Fibroblast of lung (primary cell): Measurements from ENCODE around the gene SLC25A4. TPM values are rescaled to one million over a fixed set of nuclear protein-coding genes. Genes with fewer than 3 reads are reported as not detected.

ENCODE experiments used
- DNase-seq, 2 donors: peaks; one replicate each; pipeline versions ENCODE4 v3.0.0 to v3.0.0-alpha.2; 2010; ENCODE audit warnings: low read depth in 2 of 2
- H2AFZ ChIP-seq: 2 replicates; pipeline ENCODE4 v1.5.1; 2012; ENCODE audit warnings: low read length, control low read depth, inconsistent platforms
- H3K27ac ChIP-seq: 2 replicates; pipeline ENCODE4 v1.5.1; 2011; ENCODE audit warnings: low read length, control low read depth; ENCODE audit not compliant: insufficient read depth
- H3K27me3 ChIP-seq: 2 replicates; pipeline ENCODE4 v1.5.1; 2011; ENCODE audit warnings: mild to moderate bottlenecking, low read length; ENCODE audit not compliant: control insufficient read depth, insufficient read depth
- H3K36me3 ChIP-seq: 2 replicates; pipeline ENCODE4 v1.5.1; 2011; ENCODE audit warnings: low read length; ENCODE audit not compliant: control insufficient read depth, insufficient read depth
- H3K4me1 ChIP-seq: 2 replicates; pipeline ENCODE4 v1.5.1; 2011; ENCODE audit warnings: low read length; ENCODE audit not compliant: control insufficient read depth, insufficient read depth; ENCODE audit errors: extremely low read depth
- H3K4me2 ChIP-seq: 2 replicates; pipeline ENCODE4 v1.5.1; 2011; ENCODE audit warnings: low read length, control low read depth; ENCODE audit not compliant: insufficient read depth; ENCODE audit errors: extremely low read depth
- H3K4me3 ChIP-seq, 4 experiments: fragments of 200-600 bp in 1 of 4; sonication (generic) in 1 of 4; replicated peaks in 1 of 4; 2 replicates each; pipeline ENCODE4 v1.5.1; 2011 to 2016; ENCODE audit warnings: low read length in 4 of 4, low read depth in 3 of 4, mild to moderate bottlenecking in 3 of 4, control low read depth in 2 of 4, inconsistent platforms in 1 of 4, mixed read lengths in 1 of 4; ENCODE audit not compliant: insufficient read depth in 1 of 4; ENCODE audit errors: control extremely low read depth in 1 of 4
- H3K79me2 ChIP-seq: 2 replicates; pipeline ENCODE4 v1.5.1; 2012; ENCODE audit warnings: mild to moderate bottlenecking, low read length, inconsistent platforms; ENCODE audit not compliant: control insufficient read depth, insufficient read depth
- H3K9ac ChIP-seq: 2 replicates; pipeline ENCODE4 v1.5.1; 2011; ENCODE audit warnings: mild to moderate bottlenecking, low read length, control low read depth; ENCODE audit not compliant: insufficient read depth
- H3K9me3 ChIP-seq: 2 replicates; pipeline ENCODE4 v1.5.1; 2012; ENCODE audit warnings: low read depth, low read length; ENCODE audit not compliant: control insufficient read depth, insufficient read depth
- H4K20me1 ChIP-seq: 2 replicates; pipeline ENCODE4 v1.5.1; 2011; ENCODE audit warnings: low read length; ENCODE audit not compliant: control insufficient read depth, insufficient read depth; ENCODE audit errors: extremely low read depth
- CTCF ChIP-seq, 2 donors: IDR thresholded peaks in 1 of 2; conservative IDR thresholded peaks in 1 of 2; 1 replicate in 1 of 2; 2 replicates in 1 of 2; pipeline ENCODE4 v1.5.1; 2011 to 2012; ENCODE audit warnings: low read length in 2 of 2, control low read depth in 1 of 2, inconsistent platforms in 1 of 2, low read depth in 1 of 2, mild to moderate bottlenecking in 1 of 2
- EZH2 ChIP-seq: IDR thresholded peaks from 2 replicates; pipeline ENCODE4 v1.5.1; 2012; ENCODE audit warnings: low read length, control low read depth, mild to moderate bottlenecking; ENCODE audit errors: missing control alignments
- polyA plus RNA-seq, 2 donors: library from polyadenylated mRNA; depleted of rRNA in 1 of 2; stranded (reverse) in 1 of 2; unstranded in 1 of 2; fragments of >200 nt; gene quantifications; 2 replicates each; pipeline ENCODE4 v1.2.1, GENCODE V29; 2011 to 2012; ENCODE audit warnings: missing spikeins in 1 of 2
- total RNA-seq: library from RNA; depleted of rRNA; stranded (reverse); fragments of >200 nt; gene quantifications from 2 replicates; pipeline ENCODE4 v1.2.1, GENCODE V29; 2014

Gene SLC25A4
- total and polyA plus RNA-seq, 2 donors (not counting 1 experiment from before 2014, with no cell fraction given) = 11.4 to 14.6 TPM

GRCh38 chr4:185167234-185167633 lies 24.2 kb downstream of the SLC25A4 start:
- Histone ChIP-seq H3K36me3 (no peaks in the 10 kb centered on the region), H4K20me1 (no peaks in the 10 kb centered on the region), H3K9ac (no peak overlapping the region), H3K79me2 (no peaks in the 10 kb centered on the region), H2AFZ (no peak overlapping the region), H3K4me1 (no peaks in the 10 kb centered on the region), H3K4me2 (no peak overlapping the region), H3K4me3 (no peak overlapping the region), H3K9me3 (no peaks in the 10 kb centered on the region), H3K27me3 (no peaks in the 10 kb centered on the region), H3K27ac (no peak overlapping the region)
- no peak for DNase-seq
- no peak for TF ChIP-seq CTCF (conservative IDR thresholded peaks at IDR 0.05 in 1 of 2, IDR thresholded peaks at IDR 0.05 in 1 of 2; ENCODE audit: low read depth in 1 of 2, low read length in 2 of 2)
- no peak for TF ChIP-seq EZH2

- Histone ChIP-seq H3K4me2 (no peak overlapping the region), H3K9ac (no peak overlapping the region), H3K27ac (no peak overlapping the region), H3K36me3 (no peaks in the 10 kb centered on the region), H4K20me1 (no peaks in the 10 kb centered on the region), H3K79me2 (no peaks in the 10 kb centered on the region), H3K27me3 (no peaks in the 10 kb centered on the region), H2AFZ (no peak overlapping the region), H3K4me3 (no peak overlapping the region), H3K9me3 (no peaks in the 10 kb centered on the region), H3K4me1 (no peaks in the 10 kb centered on the region)
- DNase-seq = no peak
- no peak for TF ChIP-seq EZH2
- no peak for TF ChIP-seq CTCF (conservative IDR thresholded peaks at IDR 0.05 in 1 of 2, IDR thresholded peaks at IDR 0.05 in 1 of 2; ENCODE audit: low read depth in 1 of 2, low read length in 2 of 2)
These were observed 28.5 kb downstream of the SLC25A4 start for GRCh38 chr4:185171373-185172071.

GRCh38 chr4:185179488-185179887 lies 36.4 kb downstream of the SLC25A4 start:
- H3K4me3 ChIP-seq = no peak overlapping the region
- DNase-seq = no peak
- no peaks in the 10 kb centered on the region for H4K20me1 ChIP-seq
- H3K79me2 ChIP-seq = peaks cover 6% of the 10 kb centered on the region
- H3K36me3 ChIP-seq = no peaks in the 10 kb centered on the region
- no peak for TF ChIP-seq EZH2
- no peak overlapping the region for H3K9ac ChIP-seq
- H2AFZ ChIP-seq = no peak overlapping the region
- peaks cover 2% of the 10 kb centered on the region for H3K4me1 ChIP-seq
- no peak overlapping the region for H3K4me2 ChIP-seq
- H3K9me3 ChIP-seq = no peaks in the 10 kb centered on the region
- H3K27ac ChIP-seq = no peak overlapping the region
- H3K27me3 ChIP-seq = no peaks in the 10 kb centered on the region
